GM19372 (cell line): ENCODE results near the gene NACC2.
A peak's percentile ranks its signal among the peaks of the same experiment; 100 is the strongest.

Experiments used
- ATAC-seq: cut with Tn5 transposase; IDR thresholded peaks from one replicate; pipeline ENCODE4 v1.9.1; 2021; ENCODE audit warnings: mild to moderate bottlenecking, low read depth, moderate library complexity; ENCODE audit not compliant: unreplicated experiment

Gene NACC2

GRCh38 chr9:136129176-136129575 is 34.1 kb upstream of the NACC2 start:
- no peak for ATAC-seq

DNA sequence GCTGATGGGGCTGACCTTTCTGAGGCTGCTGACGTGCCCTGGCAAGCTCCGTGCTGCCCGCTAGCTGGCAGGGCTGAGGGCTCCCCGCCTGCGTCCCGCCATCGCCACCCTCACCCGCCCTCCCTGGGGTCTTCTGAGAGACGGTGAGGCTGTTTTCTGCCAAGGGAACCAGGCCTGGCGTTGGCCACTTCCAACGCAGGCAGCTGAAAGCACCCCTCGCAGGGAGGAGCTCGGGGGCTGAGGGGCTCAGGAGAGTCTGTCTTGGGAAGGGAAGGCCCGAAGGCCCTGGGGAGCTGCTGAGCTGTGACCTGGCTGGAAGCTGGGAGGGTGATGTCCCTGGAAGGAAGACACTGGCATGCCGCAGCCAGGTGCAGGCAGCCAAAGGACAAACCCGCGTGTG is 33.3 kb upstream of the NACC2 start:
- ATAC-seq = no peak

GRCh38 chr9:136127313-136127712 is 32.2 kb upstream of the NACC2 start:
- ATAC-seq = no peak

GRCh38 chr9:136124976-136125692 is 30.0 kb upstream of the NACC2 start:
- ATAC-seq = no peak

DNA sequence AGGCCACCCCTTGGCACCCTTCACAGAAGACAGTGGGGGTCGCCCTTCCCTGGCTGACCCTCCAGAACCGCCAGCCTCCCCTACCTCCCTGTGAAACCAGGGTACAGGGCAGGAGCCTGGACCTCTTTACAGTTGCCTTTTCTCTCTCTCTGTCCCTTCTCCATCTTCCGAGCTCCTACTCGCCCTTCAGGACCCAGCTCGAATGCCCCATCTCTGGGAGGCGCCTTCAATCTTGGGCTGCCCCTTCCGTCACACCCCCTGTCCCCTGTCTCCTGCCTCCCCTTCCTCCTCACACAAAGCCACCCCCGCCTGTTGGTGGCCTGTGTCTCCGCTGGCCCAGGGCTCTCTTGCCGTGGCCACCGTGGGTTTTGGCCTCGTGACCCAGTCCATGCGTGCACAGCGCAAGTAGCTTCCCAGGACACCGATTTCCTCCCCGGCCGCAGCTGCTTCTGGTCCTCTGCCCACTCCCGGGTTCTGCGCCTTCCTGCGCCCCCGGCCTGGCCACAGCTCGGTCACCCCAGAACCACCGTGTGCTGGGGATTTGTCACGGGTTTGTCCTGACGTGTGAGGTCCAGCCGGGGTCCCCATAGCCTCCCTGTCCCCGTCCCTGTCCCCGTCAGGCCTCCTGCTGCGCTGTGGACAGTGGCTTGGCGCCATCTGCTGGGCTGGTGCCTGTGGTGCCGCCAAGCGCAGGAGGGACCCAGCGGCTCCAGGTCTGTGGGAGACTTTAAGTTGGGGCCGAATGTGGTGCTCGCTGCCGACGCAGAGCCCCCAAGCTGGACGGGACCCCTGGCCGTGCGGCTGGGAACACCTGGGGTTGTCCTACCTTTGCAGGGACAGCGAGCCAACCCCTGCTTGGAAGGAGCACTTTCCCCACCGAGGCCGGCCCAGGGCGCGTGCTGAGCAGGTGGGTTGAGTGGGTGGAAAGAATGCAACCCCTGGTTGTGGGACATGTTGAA is 27.6 kb upstream of the NACC2 start:
- no peak for ATAC-seq

GRCh38 chr9:136121801-136122200 is 26.7 kb upstream of the NACC2 start:
- ATAC-seq = no peak

DNA sequence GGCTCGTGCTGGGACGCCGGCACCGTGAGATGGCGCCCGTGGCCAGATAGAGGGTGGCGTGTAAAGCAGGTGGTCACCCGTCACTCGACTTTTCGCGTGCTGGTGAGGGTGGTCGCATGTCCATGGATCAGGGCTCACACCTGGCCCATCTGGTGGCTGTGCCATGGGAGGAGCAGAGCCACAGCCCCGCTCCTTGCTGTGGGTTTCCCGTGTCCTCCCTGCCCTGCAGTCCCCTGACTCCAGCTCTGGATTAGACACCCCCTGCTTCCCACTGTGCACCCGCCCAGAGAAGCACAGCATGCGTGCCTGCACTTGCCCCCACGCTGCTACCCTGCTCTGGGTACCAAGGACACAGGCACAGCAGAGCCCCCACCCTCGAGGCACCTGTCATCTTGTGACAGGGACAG is 25.4 kb upstream of the NACC2 start:
- ATAC-seq = no peak

- ATAC-seq = no peak
These were observed 24.8 kb upstream of the NACC2 start for GRCh38 chr9:136119883-136120393.

DNA sequence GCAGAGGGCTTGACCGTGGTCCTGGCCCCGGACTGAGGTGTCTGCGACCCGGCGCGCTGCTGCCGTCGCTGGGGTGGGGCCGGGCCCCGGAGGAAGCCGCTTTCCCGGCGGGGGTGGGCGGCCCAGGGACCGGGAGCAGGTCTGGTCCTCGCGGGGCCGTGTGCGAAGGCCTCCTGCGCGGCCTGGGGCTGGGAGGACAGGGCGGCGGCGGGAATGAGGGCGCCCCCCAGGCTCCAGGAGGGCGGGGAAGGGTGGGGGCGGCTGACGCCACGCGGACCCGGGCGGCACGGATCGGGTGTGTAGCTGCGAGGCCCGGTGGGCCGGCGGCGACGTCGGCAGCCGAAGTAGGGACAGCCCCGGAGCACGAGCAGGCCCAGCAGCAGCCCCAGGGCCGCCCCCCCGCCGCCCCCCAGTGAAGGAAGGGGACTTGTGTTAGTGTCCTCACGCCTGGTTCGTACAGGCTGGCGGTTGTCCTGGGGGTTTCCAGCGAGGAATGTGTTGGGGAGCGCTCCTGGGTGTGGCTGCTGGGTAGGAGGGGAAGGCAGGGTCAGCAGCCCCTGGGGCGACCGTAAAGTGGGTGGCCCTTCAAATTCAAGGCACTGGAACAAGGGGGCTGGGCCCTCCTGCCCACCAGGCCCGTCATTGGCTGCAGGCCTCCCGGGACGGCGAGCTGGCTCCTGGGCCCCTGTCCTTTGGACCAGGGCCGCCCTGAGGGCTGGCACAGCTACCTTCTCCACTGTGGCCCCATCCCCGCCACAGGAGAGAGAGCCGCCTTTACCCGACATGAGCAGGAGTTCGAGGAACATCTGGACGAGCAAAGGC is 24.2 kb upstream of the NACC2 start:
- no peak for ATAC-seq

- peak; percentile 82 for ATAC-seq
These were observed 23.4 kb upstream of the NACC2 start, which contains the start of gene TMEM250 for GRCh38 chr9:136118320-136119060. Gene TMEM250 (minus strand): TSS chr9:136118875. CDS start chr9:136116900, 1,975 bp downstream.

DNA sequence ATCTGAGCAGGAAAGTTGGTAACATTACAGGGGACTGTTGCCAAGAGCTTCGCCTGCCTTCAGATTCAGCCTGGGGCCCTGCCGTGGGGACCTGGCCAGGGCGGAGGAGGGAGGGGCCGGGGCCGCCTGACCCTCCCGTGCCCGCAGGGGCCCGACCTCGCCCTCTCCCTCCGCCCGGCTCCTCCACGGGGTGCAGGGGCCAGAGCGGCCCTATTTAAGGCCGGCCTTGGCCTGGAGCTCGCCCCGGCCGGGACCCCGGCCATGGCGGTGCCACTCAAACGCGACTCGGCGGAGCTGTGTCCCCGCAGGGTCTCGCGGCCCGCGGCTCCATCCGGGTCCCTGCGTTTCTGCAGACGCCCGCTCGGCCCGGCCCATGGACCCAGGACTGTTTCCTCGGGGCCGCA is 22.8 kb upstream of the NACC2 start:
- ATAC-seq = peak; percentile 4

DNA sequence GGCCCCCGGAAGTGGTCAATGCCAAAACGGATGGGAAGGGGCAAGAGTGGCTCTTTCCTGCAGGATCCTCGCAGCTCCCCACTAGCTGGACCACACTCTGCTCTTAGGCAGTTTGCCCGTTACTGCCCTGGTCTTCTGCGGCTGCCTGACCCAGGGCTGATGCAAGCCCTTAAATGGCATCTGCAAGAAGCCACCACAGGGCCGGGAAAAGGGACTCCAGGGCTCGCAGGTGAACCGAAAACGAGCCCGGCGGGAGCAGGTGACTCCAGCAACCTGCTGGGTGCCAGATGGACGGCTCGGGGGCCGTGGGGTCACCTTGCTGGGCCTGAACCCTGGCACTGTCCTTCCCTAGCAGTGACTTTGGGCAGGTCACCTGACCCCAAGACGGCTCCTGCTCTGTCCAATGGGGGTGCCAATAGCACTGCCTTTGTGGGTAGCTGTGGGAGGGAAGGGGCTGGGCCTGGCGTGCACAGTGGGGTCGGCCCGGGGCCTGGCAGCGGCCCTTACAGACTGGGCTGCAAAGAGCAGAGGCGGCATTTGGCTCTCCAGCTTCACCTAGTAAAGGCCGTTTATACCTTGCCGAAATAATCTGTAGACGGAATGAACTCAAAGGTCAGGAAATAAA is 22.3 kb upstream of the NACC2 start:
- no peak for ATAC-seq

DNA sequence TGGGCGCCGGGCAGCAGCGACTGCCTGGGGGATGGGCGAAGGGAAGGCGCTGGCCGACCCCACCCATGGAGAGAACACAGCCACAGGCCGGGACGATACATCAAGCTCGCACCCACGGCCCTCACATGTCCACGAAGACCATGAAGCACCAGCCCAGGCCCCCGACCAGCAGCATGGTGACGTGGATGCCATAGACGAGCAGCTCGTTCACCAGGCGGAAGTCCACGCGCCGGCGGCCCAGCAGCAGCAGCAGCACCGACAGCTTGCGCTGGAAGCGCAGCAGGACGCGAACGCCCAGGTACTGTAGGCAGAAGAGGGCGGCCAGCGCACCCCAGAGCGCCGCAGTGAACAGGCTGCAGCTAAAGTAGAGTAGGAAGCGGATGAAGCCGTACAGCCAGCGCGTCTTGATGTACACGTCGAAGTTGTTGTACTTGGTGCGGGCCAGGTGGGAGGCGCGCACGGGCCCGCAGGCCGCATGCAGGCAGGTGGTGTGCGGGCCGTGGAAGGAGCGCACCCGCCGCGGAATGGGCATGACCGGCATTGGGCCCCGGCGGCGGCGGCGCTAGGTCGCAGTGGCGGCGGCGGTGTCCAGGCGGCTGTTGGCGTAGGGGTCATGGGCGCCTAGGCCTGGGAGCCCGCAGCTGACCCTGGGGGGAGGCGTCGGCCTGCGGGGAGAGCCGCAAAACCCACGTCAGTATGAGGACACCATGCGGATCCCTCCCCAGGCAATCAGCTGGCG is 21.4 kb upstream of the NACC2 start:
- no peak for ATAC-seq

DNA sequence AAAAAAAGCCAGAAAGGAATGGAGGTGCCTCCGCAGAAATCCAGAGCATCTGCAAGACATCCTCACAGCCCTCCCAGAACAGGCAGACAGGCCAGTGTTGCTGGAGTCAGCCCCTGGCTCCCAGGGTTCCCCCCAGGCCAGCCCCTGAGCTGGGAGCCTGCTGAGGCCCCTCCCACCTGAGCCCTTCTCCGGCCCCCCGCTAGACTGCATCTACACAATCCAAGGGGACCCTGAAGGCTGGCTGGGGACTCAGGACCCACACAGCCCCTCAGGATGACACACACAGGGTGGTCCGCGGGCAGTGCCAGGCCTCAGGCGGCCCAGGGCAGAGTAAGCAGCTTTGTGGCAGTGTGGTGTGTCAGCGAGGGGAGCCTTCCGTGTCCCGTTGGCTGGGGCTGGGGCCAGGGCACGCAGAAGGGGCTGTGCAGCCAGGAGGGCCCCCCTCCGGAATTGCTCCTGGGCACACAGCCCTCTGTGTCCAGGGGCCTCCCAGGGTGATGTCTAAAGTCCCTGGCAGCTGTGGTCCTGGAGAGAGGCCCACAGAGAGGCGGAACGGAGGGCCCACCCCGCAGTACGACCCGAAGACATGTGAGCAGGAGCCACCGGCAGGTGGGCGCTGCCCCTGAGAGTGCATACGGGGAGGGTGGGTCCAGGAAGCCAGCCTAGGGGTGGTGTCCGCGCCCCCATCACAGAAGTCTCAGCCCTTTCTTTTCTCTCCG is 20.7 kb upstream of the NACC2 start:
- no peak for ATAC-seq

DNA sequence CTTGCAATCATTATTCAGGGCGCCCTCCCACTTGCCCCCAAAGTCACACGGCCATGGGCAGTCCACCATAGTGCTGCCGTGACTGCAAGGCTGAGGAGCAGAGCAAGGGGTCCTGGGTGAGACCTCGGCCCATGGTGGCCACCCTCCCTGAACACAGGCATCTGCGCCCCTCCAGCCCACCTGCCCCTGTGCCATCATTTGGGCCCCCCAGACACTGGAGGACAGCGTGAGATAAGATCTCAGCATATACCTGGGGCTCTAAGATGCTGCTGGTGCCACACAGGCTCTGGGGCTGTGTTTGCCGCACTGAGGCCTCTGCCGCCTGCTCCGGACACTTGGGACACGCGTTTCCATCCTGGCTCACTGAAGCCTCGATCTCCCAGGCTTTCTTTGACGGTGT is 20.1 kb upstream of the NACC2 start:
- no peak for ATAC-seq

GRCh38 chr9:136114610-136115009 is 19.5 kb upstream of the NACC2 start:
- no peak for ATAC-seq

DNA sequence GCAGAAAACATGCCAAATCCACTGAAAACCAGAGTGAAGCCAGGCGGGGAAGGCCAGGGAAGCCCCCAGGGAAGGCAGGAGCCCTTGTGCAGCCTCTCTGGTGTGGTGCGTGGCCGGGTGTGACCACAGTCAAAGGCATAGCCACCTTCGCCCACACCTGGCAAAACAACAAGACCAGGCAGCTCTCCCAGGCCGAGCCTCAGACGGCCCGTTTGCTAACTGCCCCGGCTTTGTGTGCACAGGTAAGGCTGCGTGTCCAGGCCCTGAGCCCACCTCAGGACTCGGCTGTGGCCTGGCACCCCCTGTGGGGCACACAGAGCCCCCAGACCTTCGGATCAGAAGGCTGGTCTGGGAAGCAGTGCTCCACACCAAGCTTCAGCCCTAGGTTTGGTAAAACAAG is 17.5 kb upstream of the NACC2 start:
- no peak for ATAC-seq

DNA sequence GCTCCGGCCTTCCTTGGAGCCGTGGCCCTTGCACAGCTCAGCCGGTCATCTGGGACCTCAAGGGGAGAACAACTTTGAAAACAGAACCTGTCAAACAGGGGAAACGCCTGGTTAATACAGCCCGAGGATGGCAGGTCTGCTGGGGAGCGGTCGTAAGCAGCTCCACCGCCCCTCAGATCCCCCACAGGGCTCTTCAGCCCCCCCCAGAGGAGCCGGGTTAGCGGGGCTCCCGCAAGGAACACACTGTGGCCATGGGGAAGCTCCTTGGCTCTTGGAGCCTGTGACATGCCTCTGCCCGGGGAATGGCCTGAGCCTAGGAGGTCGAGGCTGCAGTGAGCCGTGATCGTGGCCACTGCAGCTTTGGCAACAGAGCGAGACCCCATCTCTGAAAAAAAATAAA is 16.8 kb upstream of the NACC2 start:
- ATAC-seq = no peak
